ENCODE data around the gene RTN4R. TPM values are rescaled to one million over a fixed set of nuclear protein-coding genes. Genes with fewer than 3 reads are reported as not detected.

RTN4R gene
- total and polyA plus RNA-seq, 9 of the 15 experiments (the other 6 are each of a cell fraction or from before 2014, with no cell fraction given) = 0.04 to 2.8 (median 1.4) TPM; not detected in 3

DNA sequence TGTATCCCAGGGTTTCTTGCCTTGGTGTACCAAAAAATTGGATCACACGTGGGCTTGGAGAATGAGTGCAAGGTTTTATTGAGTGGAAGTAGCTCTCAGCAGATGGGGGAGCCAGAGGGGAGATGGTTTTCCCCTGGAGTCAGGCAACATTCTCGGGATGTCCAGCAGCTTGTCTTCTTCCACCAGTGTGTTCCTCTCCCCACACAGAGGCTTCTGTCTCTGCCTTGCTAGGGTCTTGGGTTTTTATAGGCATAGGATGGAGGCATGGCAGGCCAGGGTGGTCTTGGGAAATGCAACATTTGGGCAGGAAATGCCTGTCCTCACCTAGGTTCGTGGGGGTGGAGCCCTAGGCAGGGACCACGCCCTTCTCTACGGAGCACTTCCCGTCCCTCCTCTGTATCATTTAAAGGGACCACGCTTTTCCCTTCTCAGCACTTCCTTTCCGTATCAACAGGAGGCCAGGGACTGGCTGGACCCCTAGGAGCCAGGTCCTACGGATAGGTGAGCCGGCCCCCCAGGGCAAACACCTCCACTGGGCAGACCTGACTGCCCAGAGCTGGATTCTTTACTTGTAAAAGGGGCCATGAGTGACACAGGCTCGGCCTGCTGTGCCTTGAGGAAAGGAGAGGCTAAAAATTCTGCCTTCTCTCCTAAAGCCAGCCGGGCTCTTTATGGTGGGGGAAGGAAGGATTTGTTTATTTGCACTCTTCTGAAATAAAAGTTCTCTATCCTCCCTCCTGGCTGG, 62.0 kb downstream of the RTN4R start (continued):
- TF ChIP-seq, protein P1, sequence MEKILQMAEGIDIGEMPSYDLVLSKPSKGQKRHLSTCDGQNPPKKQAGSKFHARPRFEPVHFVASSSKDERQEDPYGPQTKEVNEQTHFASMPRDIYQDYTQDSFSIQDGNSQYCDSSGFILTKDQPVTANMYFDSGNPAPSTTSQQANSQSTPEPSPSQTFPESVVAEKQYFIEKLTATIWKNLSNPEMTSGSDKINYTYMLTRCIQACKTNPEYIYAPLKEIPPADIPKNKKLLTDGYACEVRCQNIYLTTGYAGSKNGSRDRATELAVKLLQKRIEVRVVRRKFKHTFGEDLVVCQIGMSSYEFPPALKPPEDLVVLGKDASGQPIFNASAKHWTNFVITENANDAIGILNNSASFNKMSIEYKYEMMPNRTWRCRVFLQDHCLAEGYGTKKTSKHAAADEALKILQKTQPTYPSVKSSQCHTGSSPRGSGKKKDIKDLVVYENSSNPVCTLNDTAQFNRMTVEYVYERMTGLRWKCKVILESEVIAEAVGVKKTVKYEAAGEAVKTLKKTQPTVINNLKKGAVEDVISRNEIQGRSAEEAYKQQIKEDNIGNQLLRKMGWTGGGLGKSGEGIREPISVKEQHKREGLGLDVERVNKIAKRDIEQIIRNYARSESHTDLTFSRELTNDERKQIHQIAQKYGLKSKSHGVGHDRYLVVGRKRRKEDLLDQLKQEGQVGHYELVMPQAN (IDR thresholded peaks at IDR 0.05; ENCODE audit: borderline replicate concordance) = peak; percentile 76
- TF ChIP-seq TARDBP (IDR thresholded peaks at IDR 0.05) (peak; percentile 41), SOX6 (IDR thresholded peaks at IDR 0.05) (peak; percentile 47; the same call in 1 of the 2 replicates), FOXP1 (CRISPR knock-in tag; IDR thresholded peaks at IDR 0.05) (no peak), MTA3 (IDR thresholded peaks at IDR 0.05; ENCODE audit: borderline replicate concordance) (peak; percentile 94), TRIM24 (IDR thresholded peaks at IDR 0.05) (peak; percentile 5 to 84; a peak in 2 of 4 replicates), FOSL1 (tag; conservative IDR thresholded peaks at IDR 0.05) (peak; percentile 39), ZFP30 (CRISPR knock-in tag; IDR thresholded peaks at IDR 0.05; ENCODE audit: borderline replicate concordance) (no peak), ZNF79 (CRISPR knock-in tag; IDR thresholded peaks at IDR 0.05; ENCODE audit: low read depth) (peak; percentile 36; the same call in 1 of the 2 replicates), ZKSCAN1 (IDR thresholded peaks at IDR 0.05; ENCODE audit: low read depth, low read length) (0 out of 2 replicates have a peak, but pooled peaks have one; percentile 50), PHF21A (IDR thresholded peaks at IDR 0.05; ENCODE audit: borderline replicate concordance, low read depth) (0 out of 2 replicates have a peak, but pooled peaks have one; percentile 10), MYC (IDR thresholded peaks at IDR 0.05; ENCODE audit: low read depth, low read length) (peak; percentile 79), MYC (CRISPR knock-in tag; IDR thresholded peaks at IDR 0.05; ENCODE audit: borderline replicate concordance, low read depth) (no peak), ZNF436 (CRISPR knock-in tag; IDR thresholded peaks at IDR 0.05) (peak; percentile 37; the same call in 1 of the 2 replicates), RBBP5 (IDR thresholded peaks at IDR 0.05; ENCODE audit: borderline replicate concordance, insufficient read depth, low read length, poor library complexity, severe bottlenecking) (no peak), HIVEP1 (CRISPR knock-in tag; IDR thresholded peaks at IDR 0.05) (peak; percentile 17; the same call in 1 of the 2 replicates), NR4A1 (CRISPR knock-in tag; IDR thresholded peaks at IDR 0.05) (no peak), NR4A1 (tag; IDR thresholded peaks at IDR 0.05) (peak; percentile 75; the same call in 1 of the 2 replicates), ZC3H4 (CRISPR knock-in tag; IDR thresholded peaks at IDR 0.05; ENCODE audit: borderline replicate concordance) (no peak)
- TF ChIP-seq, protein P2, sequence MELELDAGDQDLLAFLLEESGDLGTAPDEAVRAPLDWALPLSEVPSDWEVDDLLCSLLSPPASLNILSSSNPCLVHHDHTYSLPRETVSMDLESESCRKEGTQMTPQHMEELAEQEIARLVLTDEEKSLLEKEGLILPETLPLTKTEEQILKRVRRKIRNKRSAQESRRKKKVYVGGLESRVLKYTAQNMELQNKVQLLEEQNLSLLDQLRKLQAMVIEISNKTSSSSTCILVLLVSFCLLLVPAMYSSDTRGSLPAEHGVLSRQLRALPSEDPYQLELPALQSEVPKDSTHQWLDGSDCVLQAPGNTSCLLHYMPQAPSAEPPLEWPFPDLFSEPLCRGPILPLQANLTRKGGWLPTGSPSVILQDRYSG (tag; conservative IDR thresholded peaks at IDR 0.05; ENCODE audit: low read depth) = peak; percentile 90
- TF ChIP-seq, protein P3, sequence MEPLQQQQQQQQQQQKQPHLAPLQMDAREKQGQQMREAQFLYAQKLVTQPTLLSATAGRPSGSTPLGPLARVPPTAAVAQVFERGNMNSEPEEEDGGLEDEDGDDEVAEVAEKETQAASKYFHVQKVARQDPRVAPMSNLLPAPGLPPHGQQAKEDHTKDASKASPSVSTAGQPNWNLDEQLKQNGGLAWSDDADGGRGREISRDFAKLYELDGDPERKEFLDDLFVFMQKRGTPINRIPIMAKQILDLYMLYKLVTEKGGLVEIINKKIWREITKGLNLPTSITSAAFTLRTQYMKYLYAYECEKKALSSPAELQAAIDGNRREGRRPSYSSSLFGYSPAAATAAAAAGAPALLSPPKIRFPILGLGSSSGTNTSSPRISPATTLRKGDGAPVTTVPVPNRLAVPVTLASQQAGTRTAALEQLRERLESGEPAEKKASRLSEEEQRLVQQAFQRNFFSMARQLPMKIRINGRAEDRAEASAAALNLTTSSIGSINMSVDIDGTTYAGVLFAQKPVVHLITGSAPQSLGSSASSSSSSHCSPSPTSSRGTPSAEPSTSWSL (CRISPR knock-in tag; IDR thresholded peaks at IDR 0.05; ENCODE audit: borderline replicate concordance) = peak; percentile 86; the same call in 1 of the 2 replicates
- TF ChIP-seq, protein P4, sequence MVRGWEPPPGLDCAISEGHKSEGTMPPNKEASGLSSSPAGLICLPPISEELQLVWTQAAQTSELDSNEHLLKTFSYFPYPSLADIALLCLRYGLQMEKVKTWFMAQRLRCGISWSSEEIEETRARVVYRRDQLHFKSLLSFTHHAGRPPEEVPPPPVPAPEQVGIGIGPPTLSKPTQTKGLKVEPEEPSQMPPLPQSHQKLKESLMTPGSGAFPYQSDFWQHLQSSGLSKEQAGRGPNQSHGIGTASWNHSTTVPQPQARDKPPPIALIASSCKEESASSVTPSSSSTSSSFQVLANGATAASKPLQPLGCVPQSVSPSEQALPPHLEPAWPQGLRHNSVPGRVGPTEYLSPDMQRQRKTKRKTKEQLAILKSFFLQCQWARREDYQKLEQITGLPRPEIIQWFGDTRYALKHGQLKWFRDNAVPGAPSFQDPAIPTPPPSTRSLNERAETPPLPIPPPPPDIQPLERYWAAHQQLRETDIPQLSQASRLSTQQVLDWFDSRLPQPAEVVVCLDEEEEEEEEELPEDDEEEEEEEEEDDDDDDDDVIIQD (CRISPR knock-in tag; IDR thresholded peaks at IDR 0.05) = peak; percentile 87; the same call in 1 of the 2 replicates

Measured in K562 (cell line).